ENCODE data around the gene ZDHHC24.

DNA sequence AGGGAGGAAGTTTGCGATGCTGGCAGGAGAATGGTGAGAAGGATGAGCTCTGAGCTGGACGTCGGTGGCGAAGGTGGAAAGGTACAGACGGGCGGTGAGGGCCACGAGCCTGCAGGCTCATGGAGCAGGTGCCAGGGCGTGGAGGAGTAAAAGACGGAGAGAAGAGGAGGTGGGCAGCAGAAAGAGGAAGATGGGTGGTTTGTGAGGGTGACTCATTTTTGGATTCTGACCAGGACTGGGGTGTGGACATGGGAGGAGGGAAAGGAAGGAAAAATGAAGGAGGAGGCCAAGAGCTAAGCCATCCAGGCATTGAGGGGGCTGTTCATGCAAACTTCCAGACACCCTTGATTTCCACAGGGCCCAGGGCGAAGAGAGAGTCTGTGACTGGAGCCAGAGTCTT lies 3.5 kb downstream of the ZDHHC24 start:
- TF ChIP-seq, protein P1, sequence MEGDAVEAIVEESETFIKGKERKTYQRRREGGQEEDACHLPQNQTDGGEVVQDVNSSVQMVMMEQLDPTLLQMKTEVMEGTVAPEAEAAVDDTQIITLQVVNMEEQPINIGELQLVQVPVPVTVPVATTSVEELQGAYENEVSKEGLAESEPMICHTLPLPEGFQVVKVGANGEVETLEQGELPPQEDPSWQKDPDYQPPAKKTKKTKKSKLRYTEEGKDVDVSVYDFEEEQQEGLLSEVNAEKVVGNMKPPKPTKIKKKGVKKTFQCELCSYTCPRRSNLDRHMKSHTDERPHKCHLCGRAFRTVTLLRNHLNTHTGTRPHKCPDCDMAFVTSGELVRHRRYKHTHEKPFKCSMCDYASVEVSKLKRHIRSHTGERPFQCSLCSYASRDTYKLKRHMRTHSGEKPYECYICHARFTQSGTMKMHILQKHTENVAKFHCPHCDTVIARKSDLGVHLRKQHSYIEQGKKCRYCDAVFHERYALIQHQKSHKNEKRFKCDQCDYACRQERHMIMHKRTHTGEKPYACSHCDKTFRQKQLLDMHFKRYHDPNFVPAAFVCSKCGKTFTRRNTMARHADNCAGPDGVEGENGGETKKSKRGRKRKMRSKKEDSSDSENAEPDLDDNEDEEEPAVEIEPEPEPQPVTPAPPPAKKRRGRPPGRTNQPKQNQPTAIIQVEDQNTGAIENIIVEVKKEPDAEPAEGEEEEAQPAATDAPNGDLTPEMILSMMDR (IDR thresholded peaks at IDR 0.05) = no peak
- TF ChIP-seq EZH2 (IDR thresholded peaks at IDR 0.05) (no peak), EZH2phosphoT487 (IDR thresholded peaks at IDR 0.05) (no peak)

Measured in neural progenitor cell (in vitro differentiated cells).